ENCODE results near the gene TMEM42. TPM values are rescaled to one million over a fixed set of nuclear protein-coding genes. Genes with fewer than 3 reads are reported as not detected.
"Not testable (repeated sequence)": the region's sequence is repeated elsewhere in the genome, so short reads cannot be mapped to it uniquely, and the experiment has no call there.

The TMEM42 gene
- total RNA-seq, 1 experiment from 2014 or later: 11.8 TPM

- Histone ChIP-seq H2BK20ac (ENCODE audit: low read depth, low read length, poor library complexity, severe bottlenecking) (no peak overlapping the region), H2AFZ (ENCODE audit: low read length) (no peak overlapping the region), H3K79me1 (ENCODE audit: insufficient read depth, low read depth, low read length, poor library complexity, severe bottlenecking) (no peaks in the 10 kb centered on the region), H3K9me3 (ENCODE audit: control insufficient read depth, low read depth, low read length) (no peaks in the 10 kb centered on the region), H4K5ac (ENCODE audit: insufficient read length, low read depth, low read length) (no peak overlapping the region), H2BK5ac (ENCODE audit: insufficient read length, low read length) (no peak overlapping the region), H3K23ac (ENCODE audit: insufficient read length, low read depth, low read length) (no peak overlapping the region), H4K20me1 (ENCODE audit: control insufficient read depth, insufficient read depth, insufficient read length) (no peaks in the 10 kb centered on the region), H2AK5ac (ENCODE audit: insufficient read length, low read length) (no peak overlapping the region), H3K27me3 (ENCODE audit: insufficient read depth, low read length) (no peaks in the 10 kb centered on the region), H3K14ac (ENCODE audit: insufficient read depth, low read length) (no peak overlapping the region), H3K56ac (ENCODE audit: insufficient read length, low read depth, low read length) (no peak overlapping the region), H3K9ac (ENCODE audit: extremely low read depth, insufficient read length, low read length) (no peak overlapping the region), H2BK120ac (ENCODE audit: low read depth, low read length, poor library complexity, severe bottlenecking) (no peak overlapping the region), H3K27ac (ENCODE audit: insufficient read length, low read depth, low read length) (no peak overlapping the region), H3K4me1 (ENCODE audit: insufficient read depth, low read length) (no peaks in the 10 kb centered on the region), H3K4me2 (ENCODE audit: insufficient read depth, insufficient read length, low read length) (no peak overlapping the region), H2BK12ac (ENCODE audit: insufficient read length, low read depth, low read length) (no peak overlapping the region), H3T11ph (ENCODE audit: low read length) (no peak overlapping the region), H4K91ac (ENCODE audit: insufficient read length, low read depth, low read length) (no peak overlapping the region), H3K79me2 (ENCODE audit: insufficient read depth, low read length) (no peaks in the 10 kb centered on the region), H4K8ac (replicated peaks; ENCODE audit: insufficient read length, low read depth, low read length) (no peak overlapping the region), H3K23me2 (ENCODE audit: insufficient read length, low read depth, low read length, poor library complexity, severe bottlenecking) (no peaks in the 10 kb centered on the region), H2BK15ac (ENCODE audit: low read depth, low read length) (no peak overlapping the region), H3K4ac (ENCODE audit: low read depth, low read length) (no peak overlapping the region), H3K18ac (ENCODE audit: insufficient read length, low read depth, low read length) (no peak overlapping the region)
- TF ChIP-seq CTCF (conservative IDR thresholded peaks at IDR 0.05): no peak
- H3K4me1 Mint-ChIP-seq: no peaks in the 10 kb centered on the region
- H3K36me3 Mint-ChIP-seq (ENCODE audit: insufficient read depth in 1 of 3, low read depth in 3 of 3): peaks cover 4 to 47% (median 44%) of the 10 kb centered on the region in 3 experiments
- WGBS (ENCODE audit: extremely low coverage, insufficient read length, low lambda C conversion rate): no CpG with 5 or more reads among the region's 1 CpG
- no peaks in the 10 kb centered on the region for H3K27me3 Mint-ChIP-seq (ENCODE audit: low read depth)
- H3K27ac Mint-ChIP-seq: no peak overlapping the region
- H3K9me3 Mint-ChIP-seq: no peaks in the 10 kb centered on the region
- no peak for DNase-seq
- no peak overlapping the region for H3K4me3 Mint-ChIP-seq
Measured at GRCh38 chr3:44848634-44849033, 13.1 kb upstream of the TMEM42 start.

- not testable (repeated sequence) for H3K27ac Mint-ChIP-seq; H2AK5ac ChIP-seq (ENCODE audit: insufficient read length, low read length); H3T11ph ChIP-seq (ENCODE audit: low read length); H3K79me1 ChIP-seq (ENCODE audit: insufficient read depth, low read depth, low read length, poor library complexity, severe bottlenecking); H3K27ac ChIP-seq (ENCODE audit: insufficient read length, low read depth, low read length); H3K4ac ChIP-seq (ENCODE audit: low read depth, low read length); H3K27me3 Mint-ChIP-seq (ENCODE audit: low read depth); H4K20me1 ChIP-seq (ENCODE audit: control insufficient read depth, insufficient read depth, insufficient read length); H4K8ac ChIP-seq (replicated peaks; ENCODE audit: insufficient read length, low read depth, low read length); H2BK12ac ChIP-seq (ENCODE audit: insufficient read length, low read depth, low read length); H3K4me1 Mint-ChIP-seq; H3K9me3 ChIP-seq (ENCODE audit: control insufficient read depth, low read depth, low read length); H3K9me3 Mint-ChIP-seq; H3K23ac ChIP-seq (ENCODE audit: insufficient read length, low read depth, low read length); H3K23me2 ChIP-seq (ENCODE audit: insufficient read length, low read depth, low read length, poor library complexity, severe bottlenecking); H3K4me2 ChIP-seq (ENCODE audit: insufficient read depth, insufficient read length, low read length); H4K91ac ChIP-seq (ENCODE audit: insufficient read length, low read depth, low read length); H2BK120ac ChIP-seq (ENCODE audit: low read depth, low read length, poor library complexity, severe bottlenecking); H3K4me3 Mint-ChIP-seq; H2BK5ac ChIP-seq (ENCODE audit: insufficient read length, low read length); H3K9ac ChIP-seq (ENCODE audit: extremely low read depth, insufficient read length, low read length); DNase-seq; H3K4me1 ChIP-seq (ENCODE audit: insufficient read depth, low read length); H3K27me3 ChIP-seq (ENCODE audit: insufficient read depth, low read length); H2AFZ ChIP-seq (ENCODE audit: low read length); H3K79me2 ChIP-seq (ENCODE audit: insufficient read depth, low read length); H4K5ac ChIP-seq (ENCODE audit: insufficient read length, low read depth, low read length); H3K14ac ChIP-seq (ENCODE audit: insufficient read depth, low read length); H3K18ac ChIP-seq (ENCODE audit: insufficient read length, low read depth, low read length); H3K56ac ChIP-seq (ENCODE audit: insufficient read length, low read depth, low read length); H2BK15ac ChIP-seq (ENCODE audit: low read depth, low read length); H2BK20ac ChIP-seq (ENCODE audit: low read depth, low read length, poor library complexity, severe bottlenecking)
- WGBS (ENCODE audit: extremely low coverage, insufficient read length, low lambda C conversion rate): no CpG with 5 or more reads among the region's 6 CpGs
- peaks cover 5 to 24% (median 15%) of the 10 kb centered on the region in 3 experiments for H3K36me3 Mint-ChIP-seq (ENCODE audit: insufficient read depth in 1 of 3, low read depth in 3 of 3)
Measured at GRCh38 chr3:44856663-44857062, 5.0 kb upstream of the TMEM42 start.
